OCI-LY7 (cell line): Measurements from ENCODE around the gene SECISBP2L. TPM values are rescaled to one million over a fixed set of nuclear protein-coding genes. Genes with fewer than 3 reads are reported as not detected.

Source experiments
- BruUV-seq: library from RNA; stranded (reverse); fragments of 400-500 nt; replicated peaks from 2 replicates; lab custom pipeline; 2021; lab: Mats Ljungman, UMichigan
- CTCF ChIA-PET: fragments of 300-600 bp; sonication (Branson Sonifier 250); formaldehyde crosslinking; loops from one replicate; lab custom pipeline; 2022; ENCODE audit warnings: antibody characterized with exemption; ENCODE audit not compliant: unreplicated experiment; lab: Charles Lee
- POLR2A ChIA-PET: fragments of 300-600 bp; sonication (Branson Sonifier 250); formaldehyde crosslinking; loops from one replicate; lab custom pipeline; 2022; ENCODE audit warnings: antibody characterized with exemption; lab: Charles Lee
- DNase-seq: peaks from one replicate; pipeline ENCODE4 v3.0.0-alpha.2; 2015; ENCODE audit warnings: low spot score
- H2AFZ ChIP-seq: fragments of 200-600 bp; sonication (generic), shearing (Covaris generic); 2 replicates; pipeline ENCODE4 v1.6.1; 2014; ENCODE audit warnings: mild to moderate bottlenecking, antibody characterized with exemption, low read length, moderate library complexity
- H3K27ac ChIP-seq: fragments of 200-600 bp; sonication (generic); 2 replicates; pipeline ENCODE4 v1.5.1; 2014; ENCODE audit warnings: mixed run types, low read depth, mild to moderate bottlenecking, moderate library complexity, low read length, inconsistent platforms; ENCODE audit not compliant: poor library complexity, severe bottlenecking
- H3K36me3 ChIP-seq: fragments of 200-600 bp; sonication (generic); 2 replicates; pipeline ENCODE4 v1.6.1; 2014; ENCODE audit warnings: mild to moderate bottlenecking, antibody characterized with exemption, low read length, moderate library complexity, mixed read lengths; ENCODE audit not compliant: insufficient read depth
- H3K4me1 ChIP-seq: fragments of 200-600 bp; sonication (generic); 2 replicates; pipeline ENCODE4 v1.5.1; 2014; ENCODE audit warnings: mild to moderate bottlenecking, low read length; ENCODE audit not compliant: insufficient read depth, poor library complexity, severe bottlenecking
- H3K4me2 ChIP-seq: fragments of 200-600 bp; sonication (generic); 2 replicates; pipeline ENCODE4 v1.6.1; 2014; ENCODE audit warnings: mild to moderate bottlenecking, low read length
- H3K4me3 ChIP-seq: fragments of 200-600 bp; sonication (generic); 2 replicates; pipeline ENCODE4 v1.5.1; 2014; ENCODE audit warnings: mild to moderate bottlenecking, low read depth, low read length; ENCODE audit not compliant: poor library complexity, severe bottlenecking
- H3K79me2 ChIP-seq: fragments of 200-600 bp; sonication (generic); 2 replicates; pipeline ENCODE4 v1.6.1; 2016; ENCODE audit warnings: low read depth, mild to moderate bottlenecking, low read length, moderate library complexity, mixed read lengths; ENCODE audit not compliant: insufficient read depth
- H3K9me2 ChIP-seq: fragments of 200-600 bp; sonication (generic); 2 replicates; pipeline ENCODE4 v1.6.1; 2016; ENCODE audit warnings: mild to moderate bottlenecking, low read length, mixed read lengths; ENCODE audit not compliant: insufficient read depth
- H3K9me3 ChIP-seq: fragments of 200-600 bp; sonication (generic); 2 replicates; pipeline ENCODE4 v1.6.1; 2014; ENCODE audit warnings: mild to moderate bottlenecking, mixed run types, low read length, mixed read lengths
- H4K20me1 ChIP-seq: fragments of 200-600 bp; sonication (generic); 2 replicates; pipeline ENCODE4 v1.6.1; 2014; ENCODE audit warnings: mild to moderate bottlenecking, antibody characterized with exemption, low read length, moderate library complexity, mixed read lengths; ENCODE audit not compliant: insufficient read depth
- CTCF ChIP-seq: fragments of 200-600 bp; sonication (generic); conservative IDR thresholded peaks from 2 replicates; pipeline ENCODE4 v1.5.1; 2014; ENCODE audit warnings: mild to moderate bottlenecking, antibody characterized with exemption, low read length, moderate library complexity, mixed read lengths
- EZH2phosphoT487 ChIP-seq: fragments of 200-600 bp; sonication (generic); IDR thresholded peaks from 2 replicates; pipeline ENCODE4 v1.6.1; 2018; ENCODE audit warnings: low read depth, borderline replicate concordance, mild to moderate bottlenecking, mixed run types, antibody characterized with exemption, low read length, moderate library complexity, mixed read lengths
- intact Hi-C: fragments of 100-400 bp; cut with micrococcal nuclease; formaldehyde crosslinking; loops from one replicate; pipeline ENCODE4 v1.10.0; 2022; ENCODE audit not compliant: unreplicated experiment
- small RNA-seq: library from RNA; depleted of rRNA; stranded (forward); fragments of <200 nt; gene quantifications from one replicate; pipeline ENCODE3, GENCODE V24; 2014
- total RNA-seq, 2 experiments: library from RNA; depleted of rRNA in 1 of 2; stranded (reverse); fragments of >200 nt in 1 of 2; shearing (Covaris generic) in 1 of 2; gene quantifications; 2 replicates each; pipeline ENCODE4 v1.2.3, GENCODE V29; 2014 to 2022

The SECISBP2L gene
- total RNA-seq, 2 experiments from 2014 or later, result 15.4 to 26.3 TPM

GRCh38 chr15:48939648-48940047, 106.6 kb downstream of the SECISBP2L start:
- Histone ChIP-seq H3K4me2 (no peak overlapping the region), H3K9me2 (no peaks in the 10 kb centered on the region), H4K20me1 (no peaks in the 10 kb centered on the region), H3K4me1 (no peaks in the 10 kb centered on the region), H3K9me3 (no peaks in the 10 kb centered on the region), H3K79me2 (no peaks in the 10 kb centered on the region), H3K36me3 (no peaks in the 10 kb centered on the region), H2AFZ (no peak overlapping the region), H3K27ac (no peak overlapping the region), H3K4me3 (no peak overlapping the region)
- intact Hi-C loops, result no loop called here
- ChIA-PET POLR2A (interaction anchor here (0.6 kb wide), 1 partner anchor 20 kb away, joined by 3 read pairs; no protein-coding TSS in a partner anchor), CTCF (no interaction called here)
- BruUV-seq, result no TSS peak
- TF ChIP-seq EZH2phosphoT487, result no peak
- TF ChIP-seq CTCF, result no peak
- DNase-seq, result no peak

Small RNA genes within 50 kb of the gene (small RNA-seq; reads per million reads assigned to genes)
- not detected for gene RF00019

Other genes with a start within 250 kb of the SECISBP2L start
- 37.6 and 68.2 TPM in 2 replicates for gene CEP152, start 235.4 kb downstream of the SECISBP2L start, total RNA-seq (2014; rRNA removed; shearing (Covaris generic))
- gene CEP152, start 235.4 kb downstream of the SECISBP2L start, total RNA-seq (2022), result 44.9 and 54.4 TPM in 2 replicates
- gene EID1, start 168.3 kb downstream of the SECISBP2L start, total RNA-seq (2014; rRNA removed; shearing (Covaris generic)), result 104 and 106 TPM in 2 replicates
- gene EID1, start 168.3 kb downstream of the SECISBP2L start, total RNA-seq (2022), result 93.7 and 111 TPM in 2 replicates
- gene SHC4, start 82.5 kb downstream of the SECISBP2L start, total RNA-seq (2014; rRNA removed; shearing (Covaris generic)), result 0.36 and 0.41 TPM in 2 replicates
- 0.33 and 1.3 TPM in 2 replicates for gene SHC4, start 82.5 kb downstream of the SECISBP2L start, total RNA-seq (2022)
- gene COPS2, start 109.2 kb upstream of the SECISBP2L start, total RNA-seq (2014; rRNA removed; shearing (Covaris generic)), result 24.6 and 38.6 TPM in 2 replicates
- gene COPS2, start 109.2 kb upstream of the SECISBP2L start, total RNA-seq (2022), result 74.2 and 81.2 TPM in 2 replicates
- gene GALK2, start 123.8 kb upstream of the SECISBP2L start, total RNA-seq (2014; rRNA removed; shearing (Covaris generic)), result 21.1 and 31.5 TPM in 2 replicates
- gene GALK2, start 123.8 kb upstream of the SECISBP2L start, total RNA-seq (2022), result 26.8 and 27.9 TPM in 2 replicates